ENCODE results near the gene TUBGCP3.

Gene TUBGCP3

DNA sequence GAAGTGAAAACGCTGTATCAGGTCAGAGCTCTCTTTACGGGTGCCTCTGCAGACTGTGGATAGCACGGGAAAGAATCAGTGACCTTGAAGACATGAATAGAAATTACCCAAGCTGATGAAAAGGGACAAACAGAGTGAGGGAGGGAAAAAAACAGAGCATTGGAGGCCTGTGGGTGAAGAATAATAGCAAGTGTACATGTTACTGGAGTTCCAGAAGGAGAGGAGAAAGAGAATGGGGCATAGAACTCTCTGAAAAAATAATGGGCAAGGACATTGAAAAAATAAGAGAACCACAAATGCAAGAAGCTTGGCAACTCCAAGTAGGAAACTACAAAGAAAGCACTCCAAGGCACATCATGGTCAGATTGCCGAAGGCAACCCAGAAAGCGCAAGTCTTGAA lies 125.5 kb downstream of the TUBGCP3 start:
- TF ChIP-seq, protein P1, sequence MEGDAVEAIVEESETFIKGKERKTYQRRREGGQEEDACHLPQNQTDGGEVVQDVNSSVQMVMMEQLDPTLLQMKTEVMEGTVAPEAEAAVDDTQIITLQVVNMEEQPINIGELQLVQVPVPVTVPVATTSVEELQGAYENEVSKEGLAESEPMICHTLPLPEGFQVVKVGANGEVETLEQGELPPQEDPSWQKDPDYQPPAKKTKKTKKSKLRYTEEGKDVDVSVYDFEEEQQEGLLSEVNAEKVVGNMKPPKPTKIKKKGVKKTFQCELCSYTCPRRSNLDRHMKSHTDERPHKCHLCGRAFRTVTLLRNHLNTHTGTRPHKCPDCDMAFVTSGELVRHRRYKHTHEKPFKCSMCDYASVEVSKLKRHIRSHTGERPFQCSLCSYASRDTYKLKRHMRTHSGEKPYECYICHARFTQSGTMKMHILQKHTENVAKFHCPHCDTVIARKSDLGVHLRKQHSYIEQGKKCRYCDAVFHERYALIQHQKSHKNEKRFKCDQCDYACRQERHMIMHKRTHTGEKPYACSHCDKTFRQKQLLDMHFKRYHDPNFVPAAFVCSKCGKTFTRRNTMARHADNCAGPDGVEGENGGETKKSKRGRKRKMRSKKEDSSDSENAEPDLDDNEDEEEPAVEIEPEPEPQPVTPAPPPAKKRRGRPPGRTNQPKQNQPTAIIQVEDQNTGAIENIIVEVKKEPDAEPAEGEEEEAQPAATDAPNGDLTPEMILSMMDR (conservative IDR thresholded peaks at IDR 0.05; ENCODE audit: low read depth, low read length), result no peak
- H3K4me3 ChIP-seq (ENCODE audit: low read length), result no peak overlapping the region
- no peak for DNase-seq (ENCODE audit: low read depth)

- H3K4me3 ChIP-seq (ENCODE audit: low read length), result no peak overlapping the region
- DNase-seq (ENCODE audit: low read depth), result no peak
- TF ChIP-seq, protein P1 (conservative IDR thresholded peaks at IDR 0.05; ENCODE audit: low read depth, low read length), result no peak
Observed at GRCh38 chr13:112457485-112457884, 130.5 kb downstream of the TUBGCP3 start.

GRCh38 chr13:112457081-112457480 lies 130.9 kb downstream of the TUBGCP3 start:
- TF ChIP-seq, protein P1 (conservative IDR thresholded peaks at IDR 0.05; ENCODE audit: low read depth, low read length), result no peak
- H3K4me3 ChIP-seq (ENCODE audit: low read length), result no peak overlapping the region
- DNase-seq (ENCODE audit: low read depth), result no peak

- TF ChIP-seq, protein P1 (conservative IDR thresholded peaks at IDR 0.05; ENCODE audit: low read depth, low read length), result no peak
- H3K4me3 ChIP-seq (ENCODE audit: low read length), result no peak overlapping the region
- DNase-seq (ENCODE audit: low read depth), result no peak
Observed at GRCh38 chr13:112456138-112457056, 131.6 kb downstream of the TUBGCP3 start.

- TF ChIP-seq, protein P1 (conservative IDR thresholded peaks at IDR 0.05; ENCODE audit: low read depth, low read length), result no peak
- no peak overlapping the region for H3K4me3 ChIP-seq (ENCODE audit: low read length)
- no peak for DNase-seq (ENCODE audit: low read depth)
Observed at GRCh38 chr13:112455476-112456059, 132.4 kb downstream of the TUBGCP3 start.

GRCh38 chr13:112454648-112455334 lies 133.2 kb downstream of the TUBGCP3 start:
- TF ChIP-seq, protein P1 (conservative IDR thresholded peaks at IDR 0.05; ENCODE audit: low read depth, low read length), result no peak

More at GRCh38 chr13:112454648-112455334, 133.2 kb downstream of the TUBGCP3 start:
- no peak for DNase-seq (ENCODE audit: low read depth)
- H3K4me3 ChIP-seq (ENCODE audit: low read length), result no peak overlapping the region
